Heart right ventricle (tissue), 16 donors: ENCODE measurements around the gene ATAT1. TPM values are rescaled to one million over a fixed set of nuclear protein-coding genes. Genes with fewer than 3 reads are reported as not detected.

Experiments used
- ATAC-seq, 8 donors: fragments of 200-7000 bp; cut with Tn5 transposase; one replicate each; pipeline ENCODE4 v1.9.1; 2020; ENCODE audit warnings: mild to moderate bottlenecking in 8 of 8, moderate library complexity in 8 of 8, moderate number of reproducible peaks in 1 of 8
- DNase-seq, 2 donors: peaks; one replicate each; pipeline ENCODE4 v3.0.0-alpha.2; 2020
- H3K27ac ChIP-seq, 10 donors: fragments of 200-600 bp; sonication (generic) in 2 of 10; one replicate each; pipeline versions ENCODE4 v1.5.0 to v1.8.0; 2020 to 2022; ENCODE audit warnings: mild to moderate bottlenecking in 3 of 10
- H3K27me3 ChIP-seq, 7 donors: fragments of 200-600 bp; one replicate each; pipeline ENCODE4 v1.8.0; 2021 to 2022; ENCODE audit warnings: mild to moderate bottlenecking in 2 of 7
- H3K36me3 ChIP-seq, 9 donors: fragments of 200-600 bp; sonication (generic) in 1 of 9; one replicate each; pipeline versions ENCODE4 v1.5.0 to v1.8.0; 2020 to 2022; ENCODE audit warnings: mild to moderate bottlenecking in 2 of 9
- H3K4me1 ChIP-seq, 9 donors: fragments of 200-600 bp; sonication (generic) in 1 of 9; one replicate each; pipeline versions ENCODE4 v1.5.0 to v1.8.0; 2020 to 2022; ENCODE audit warnings: mild to moderate bottlenecking in 4 of 9
- H3K4me3 ChIP-seq, 10 donors: fragments of 200-600 bp; sonication (generic) in 2 of 10; one replicate each; pipeline versions ENCODE4 v1.5.0 to v1.8.0; 2020 to 2022; ENCODE audit warnings: mild to moderate bottlenecking in 7 of 10, moderate library complexity in 2 of 10
- H3K9me3 ChIP-seq, 11 donors: fragments of 200-600 bp in 10 of 11; sonication (generic) in 2 of 11; one replicate each; pipeline versions ENCODE4 v1.5.0 to v1.8.0; 2013 to 2022; ENCODE audit warnings: mild to moderate bottlenecking in 2 of 11, control low read depth in 1 of 11, moderate library complexity in 1 of 11
- CTCF ChIP-seq, 9 donors: fragments of 200-600 bp; sonication (generic) in 2 of 9; IDR thresholded peaks; one replicate each; pipeline versions ENCODE4 v1.5.0 to v1.8.0; 2021 to 2022; ENCODE audit warnings: antibody characterized with exemption in 9 of 9, mild to moderate bottlenecking in 5 of 9, moderate library complexity in 1 of 9
- WGBS, 2 donors: extraction: QIAGEN DNeasy Blood & Tissue Kit; methylation state at CpG; one replicate each; pipeline ENCODE4 v1.1.7; 2013; ENCODE audit warnings: inconsistent platforms in 1 of 2; 5-methylcytosine and 5-hydroxymethylcytosine counted together
- intact Hi-C, 10 donors: fragments of 100-400 bp; cut with DNase I; formaldehyde crosslinking; loops; one replicate each; pipeline versions ENCODE4 v1.11.1 to v1.14.2; 2022
- polyA plus RNA-seq, 2 donors: library from polyadenylated mRNA; stranded (reverse); fragments of 200-250 nt; gene quantifications; one replicate each; pipeline ENCODE4 v1.2.3, GENCODE V29; 2013
- total RNA-seq, 10 donors: library from RNA; stranded (reverse); fragmentation: NEBNext Ultra II Directional in 3 of 10; extraction: Animal tissue kit (Norgen Biotek cat#: 25700) in 3 of 10; gene quantifications; one replicate each; pipeline versions ENCODE4 v1.2.1 to v1.2.4, GENCODE V29; 2021 to 2023
- donor health status: Arrhythmogenic right ventricular cardiomyopathy.
- donor health status: ischemic (EF 13 %, LVEDD 7.1; RV severe dilation, severe dysfunction).
- donor health status: healthy with polysubstance abuse.
- donor health status: DM: no; HTN: yes; CAD: no.
- donor health status: DM: no; HTN: no; CAD: no.
- donor health status: ischemic (EF 25% LVEDD 6.9; RV normal size, moderate dysfunction).
- donor health status: ischemic (EF 25% LVEDD 5.7; RV mildly dilated, moderate dysfunction).
- donor health status: healthy.
- donor health status: DM: yes; HTN: yes; CAD: no.
- donor health status: Ischemic cardiomyopathy.
- donor health status: ischemic (EF 35%, LVEDD 5.7; RV mildly dilated, moderate dysfunction).
- donor health status: nonischemic (EF 11% LVEDD 7.7; RV severe dilation, severe dysfunction).
- donor health status: DM: yes; HTN: yes; CAD: no.
- donor health status: PGD.
- donor health status: ischemic (EF 29% LVEDD 5.4; RV normal size, mild dysfunction).
- donor health status: nonischemic (EF 23%, LVEDD 6.1; RV moderate dilation, normal function).

The ATAT1 gene
- total and polyA plus RNA-seq, 12 donors, result 1.8 to 4.6 (median 2.9) TPM

- ATAC-seq (no peak), DNase-seq (no peak)
- Histone ChIP-seq H3K4me1 (peaks cover 11 to 54% (median 42%) of the 10 kb centered on the region in 9 donors), H3K4me3 (no peak overlapping the region), H3K9me3 (no peaks in the 10 kb centered on the region), H3K27ac (no peak overlapping the region), H3K27me3 (no peaks in the 10 kb centered on the region), H3K36me3 (peaks cover 0 to 62% (median 35%) of the 10 kb centered on the region in 9 donors)
- intact Hi-C loops, result loop anchor here in 8 of 10 donors (5.0 to 10.0 kb wide), 2 partner anchors 192 to 201 kb away; partner anchors contain the start of gene HLA-E (in 4 of the 8)
- WGBS, 2 donors, result 81 to 86% methylated on average over 10 of the region's 10 CpGs
- no peak for TF ChIP-seq CTCF (IDR thresholded peaks at IDR 0.05)
Observed at GRCh38 chr6:30676660-30677285, 50.1 kb downstream of the ATAT1 start.

GRCh38 chr6:30678964-30679726 lies 52.5 kb downstream of the ATAT1 start:
- no peaks in the 10 kb centered on the region for H3K27me3 ChIP-seq
- H3K36me3 ChIP-seq, result peaks cover 0 to 69% (median 35%) of the 10 kb centered on the region in 9 donors
- intact Hi-C loops, result loop anchor here in 9 of 10 donors (1.0 to 10.0 kb wide), 4 partner anchors 43 to 198 kb away; partner anchors contain the start of gene HLA-E (in 4 of the 9)
- peak overlapping the region in 8 of 10 donors; percentile 8 to 100 (median 34) for H3K27ac ChIP-seq
- peak in 8 of 9 donors; percentile 93 to 97 (median 96) for TF ChIP-seq CTCF (IDR thresholded peaks at IDR 0.05)
- DNase-seq, result peak; percentile 87 to 92
- ATAC-seq, result peak; percentile 71 to 84 (median 74)
- peaks cover 14 to 57% (median 52%) of the 10 kb centered on the region in 9 donors for H3K4me1 ChIP-seq
- H3K4me3 ChIP-seq, result peak overlapping the region in 7 of 10 donors; percentile 3 to 75 (median 22)
- 17 to 21% methylated on average over 26 to 31 of the region's 31 CpGs for WGBS, 2 donors
- no peaks in the 10 kb centered on the region for H3K9me3 ChIP-seq

- ATAC-seq (no peak), DNase-seq (no peak)
- peaks cover 0 to 69% (median 35%) of the 10 kb centered on the region in 9 donors for H3K36me3 ChIP-seq
- no peaks in the 10 kb centered on the region for H3K9me3 ChIP-seq
- H3K27ac ChIP-seq, result peak overlapping the region in 7 of 10 donors; percentile 8 to 100 (median 51)
- H3K27me3 ChIP-seq, result no peaks in the 10 kb centered on the region
- peak overlapping the region in 5 of 10 donors; percentile 20 to 75 (median 28) for H3K4me3 ChIP-seq
- no peak for TF ChIP-seq CTCF (IDR thresholded peaks at IDR 0.05)
- H3K4me1 ChIP-seq, result peaks cover 16 to 65% (median 54%) of the 10 kb centered on the region in 9 donors
- intact Hi-C loops, result loop anchor here (1.0 to 10.0 kb wide), 6 partner anchors 42 to 205 kb away; partner anchors contain the start of genes HLA-E (in 4 of the 10) and DDR1 (in 1 of the 10)
- WGBS, 2 donors, result 68 to 80% methylated on average over 7 of the region's 7 CpGs
Observed at GRCh38 chr6:30679765-30680535, 53.3 kb downstream of the ATAT1 start.
